Measurements from ENCODE around the gene SOX15.

SOX15 gene

DNA sequence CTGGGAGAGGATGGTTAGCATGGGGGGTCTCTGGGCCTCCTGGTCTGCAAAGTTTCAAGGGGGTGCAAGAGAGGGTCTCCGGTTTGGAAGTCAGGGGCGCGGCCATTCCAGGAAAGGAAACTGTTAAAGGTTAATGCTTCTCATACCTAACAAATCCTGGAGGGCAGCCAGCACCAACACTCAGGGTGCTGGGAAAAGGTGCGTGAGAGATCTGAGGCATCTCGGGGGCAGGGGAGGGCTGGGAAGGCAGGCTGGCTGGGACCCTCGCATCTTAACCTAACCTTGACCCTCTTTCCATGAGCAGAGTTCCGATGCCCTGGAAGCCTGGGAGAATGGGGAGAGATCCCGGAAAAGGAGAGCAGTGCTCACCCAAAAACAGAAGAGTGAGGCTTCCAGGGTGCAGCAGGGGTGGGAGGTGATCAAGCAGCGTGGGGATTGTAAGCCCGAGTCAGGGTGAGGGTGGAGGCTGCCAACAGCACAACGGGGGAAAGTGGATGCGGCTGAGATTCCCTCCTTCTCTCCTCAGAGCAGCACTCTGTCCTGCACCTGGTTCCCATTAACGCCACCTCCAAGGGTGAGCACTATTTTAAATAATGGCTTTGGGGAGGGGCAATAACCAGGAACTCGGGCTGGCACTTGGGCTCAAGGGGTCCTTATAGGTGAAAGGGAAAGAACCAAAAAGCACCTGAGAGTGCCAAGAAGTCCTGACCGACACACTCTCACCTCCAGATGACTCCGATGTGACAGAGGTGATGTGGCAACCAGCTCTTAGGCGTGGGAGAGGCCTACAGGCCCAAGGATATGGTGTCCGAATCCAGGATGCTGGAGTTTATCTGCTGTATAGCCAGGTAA, 30.3 kb downstream of the SOX15 start:
- H3K4ac ChIP-seq (ENCODE audit: low read depth, low read length), result no peak overlapping the region
- no peaks in the 10 kb centered on the region for H3K27me3 ChIP-seq (ENCODE audit: insufficient read depth, low read length)
- H3K23ac ChIP-seq (ENCODE audit: low read length), result no peak overlapping the region
- H3K27ac ChIP-seq (ENCODE audit: low read depth, low read length), result no peak overlapping the region
- no peak overlapping the region for H4K12ac ChIP-seq (ENCODE audit: low read depth, low read length)
- peaks cover 11% of the 10 kb centered on the region for H3K79me2 ChIP-seq (ENCODE audit: control insufficient read depth, insufficient read depth, low read length, poor library complexity)
- peaks cover 10 to 12% of the 10 kb centered on the region in 2 experiments for H3K36me3 ChIP-seq (ENCODE audit: control insufficient read depth in 1 of 2, insufficient read depth in 2 of 2, low read length in 2 of 2)
- no peak overlapping the region for H2BK12ac ChIP-seq (ENCODE audit: low read length)
- H3K18ac ChIP-seq (ENCODE audit: low read length), result no peak overlapping the region
- H3K9me3 ChIP-seq (ENCODE audit: insufficient read depth, low read depth, low read length), result no peaks in the 10 kb centered on the region
- DNase-seq, result no peak
- H2BK5ac ChIP-seq (ENCODE audit: low read depth, low read length, poor library complexity), result no peak overlapping the region
- H4K8ac ChIP-seq (ENCODE audit: low read depth, low read length), result no peak overlapping the region
- no peak overlapping the region for H3K4me3 ChIP-seq (ENCODE audit: low read depth, low read length)
- no peak overlapping the region for H2AK5ac ChIP-seq (ENCODE audit: low read length)
- no peak overlapping the region for H3K9ac ChIP-seq (ENCODE audit: low read length)
- peaks cover 4 to 12% of the 10 kb centered on the region in 2 experiments for H3K4me1 ChIP-seq (ENCODE audit: control insufficient read depth in 1 of 2, insufficient read depth in 2 of 2, low read length in 2 of 2)
- no peak overlapping the region for H2BK120ac ChIP-seq (ENCODE audit: insufficient read depth, low read length, poor library complexity)
- H2AFZ ChIP-seq (ENCODE audit: insufficient read depth, low read length, poor library complexity), result no peak overlapping the region
- H3K79me1 ChIP-seq (ENCODE audit: low read length), result peaks cover 11% of the 10 kb centered on the region
- no CpG with 5 or more reads among the region's 18 CpGs for WGBS (ENCODE audit: extremely low coverage, insufficient coverage, insufficient read length)
- H3K4me2 ChIP-seq (ENCODE audit: low read length), result no peak overlapping the region
- H3K14ac ChIP-seq (ENCODE audit: low read length), result no peak overlapping the region
- no peak overlapping the region for H4K91ac ChIP-seq (ENCODE audit: low read depth, low read length)

DNA sequence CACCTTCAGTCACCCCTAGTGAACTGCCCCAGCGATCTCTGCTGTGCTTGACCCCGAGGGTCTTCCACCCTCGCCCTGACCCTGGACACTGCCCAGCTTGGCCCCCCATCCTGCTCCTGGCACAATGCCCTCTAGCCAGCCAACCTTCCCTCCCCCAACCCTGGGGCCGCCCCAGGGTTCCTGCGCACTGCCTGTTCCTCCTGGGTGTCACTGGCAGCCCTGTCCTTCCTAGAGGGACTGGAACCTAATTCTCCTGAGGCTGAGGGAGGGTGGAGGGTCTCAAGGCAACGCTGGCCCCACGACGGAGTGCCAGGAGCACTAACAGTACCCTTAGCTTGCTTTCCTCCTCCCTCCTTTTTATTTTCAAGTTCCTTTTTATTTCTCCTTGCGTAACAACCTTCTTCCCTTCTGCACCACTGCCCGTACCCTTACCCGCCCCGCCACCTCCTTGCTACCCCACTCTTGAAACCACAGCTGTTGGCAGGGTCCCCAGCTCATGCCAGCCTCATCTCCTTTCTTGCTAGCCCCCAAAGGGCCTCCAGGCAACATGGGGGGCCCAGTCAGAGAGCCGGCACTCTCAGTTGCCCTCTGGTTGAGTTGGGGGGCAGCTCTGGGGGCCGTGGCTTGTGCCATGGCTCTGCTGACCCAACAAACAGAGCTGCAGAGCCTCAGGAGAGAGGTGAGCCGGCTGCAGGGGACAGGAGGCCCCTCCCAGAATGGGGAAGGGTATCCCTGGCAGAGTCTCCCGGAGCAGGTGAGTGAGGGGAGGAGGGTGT, 31.2 kb downstream of the SOX15 start, which contains the start of gene TNFSF13:
Gene TNFSF13, plus strand, starts transcription at position 207 of the 776 bp plus-strand sequence. Its CDS starts 290 bp downstream, at position 497.
- Histone ChIP-seq H2BK12ac (ENCODE audit: low read length) (no peak within 1 kb of the TSS), H3K14ac (ENCODE audit: low read length) (peak within 1 kb of the TSS; percentile 20), H3K79me2 (ENCODE audit: control insufficient read depth, insufficient read depth, low read length, poor library complexity) (peaks cover 11% of the 10 kb centered on the region), H2AK5ac (ENCODE audit: low read length) (peak within 1 kb of the TSS; percentile 48), H3K4ac (ENCODE audit: low read depth, low read length) (peak within 1 kb of the TSS; percentile 12), H3K18ac (ENCODE audit: low read length) (no peak within 1 kb of the TSS), H2AFZ (ENCODE audit: insufficient read depth, low read length, poor library complexity) (peak within 1 kb of the TSS; percentile 57), H3K4me2 (ENCODE audit: low read length) (peak within 1 kb of the TSS; percentile 41), H2BK120ac (ENCODE audit: insufficient read depth, low read length, poor library complexity) (no peak within 1 kb of the TSS), H4K8ac (ENCODE audit: low read depth, low read length) (peak within 1 kb of the TSS; percentile 70), H3K4me1 (ENCODE audit: control insufficient read depth in 1 of 2, insufficient read depth in 2 of 2, low read length in 2 of 2) (peaks cover 4 to 12% of the 10 kb centered on the region in 2 experiments), H3K9ac (ENCODE audit: low read length) (peak within 1 kb of the TSS; percentile 8), H3K79me1 (ENCODE audit: low read length) (peaks cover 11% of the 10 kb centered on the region), H3K23ac (ENCODE audit: low read length) (no peak within 1 kb of the TSS), H3K27ac (ENCODE audit: low read depth, low read length) (no peak within 1 kb of the TSS), H3K27me3 (ENCODE audit: insufficient read depth, low read length) (no peaks in the 10 kb centered on the region), H2BK5ac (ENCODE audit: low read depth, low read length, poor library complexity) (no peak within 1 kb of the TSS), H3K36me3 (ENCODE audit: control insufficient read depth in 1 of 2, insufficient read depth in 2 of 2, low read length in 2 of 2) (peaks cover 4 to 8% of the 10 kb centered on the region in 2 experiments), H4K91ac (ENCODE audit: low read depth, low read length) (peak within 1 kb of the TSS; percentile 65), H3K9me3 (ENCODE audit: insufficient read depth, low read depth, low read length) (no peaks in the 10 kb centered on the region), H3K4me3 (ENCODE audit: low read depth, low read length) (no peak within 1 kb of the TSS), H4K12ac (ENCODE audit: low read depth, low read length) (peak within 1 kb of the TSS; percentile 22)
- DNase-seq, result no peak
- no CpG with 5 or more reads among the region's 16 CpGs for WGBS (ENCODE audit: extremely low coverage, insufficient coverage, insufficient read length)

DNA sequence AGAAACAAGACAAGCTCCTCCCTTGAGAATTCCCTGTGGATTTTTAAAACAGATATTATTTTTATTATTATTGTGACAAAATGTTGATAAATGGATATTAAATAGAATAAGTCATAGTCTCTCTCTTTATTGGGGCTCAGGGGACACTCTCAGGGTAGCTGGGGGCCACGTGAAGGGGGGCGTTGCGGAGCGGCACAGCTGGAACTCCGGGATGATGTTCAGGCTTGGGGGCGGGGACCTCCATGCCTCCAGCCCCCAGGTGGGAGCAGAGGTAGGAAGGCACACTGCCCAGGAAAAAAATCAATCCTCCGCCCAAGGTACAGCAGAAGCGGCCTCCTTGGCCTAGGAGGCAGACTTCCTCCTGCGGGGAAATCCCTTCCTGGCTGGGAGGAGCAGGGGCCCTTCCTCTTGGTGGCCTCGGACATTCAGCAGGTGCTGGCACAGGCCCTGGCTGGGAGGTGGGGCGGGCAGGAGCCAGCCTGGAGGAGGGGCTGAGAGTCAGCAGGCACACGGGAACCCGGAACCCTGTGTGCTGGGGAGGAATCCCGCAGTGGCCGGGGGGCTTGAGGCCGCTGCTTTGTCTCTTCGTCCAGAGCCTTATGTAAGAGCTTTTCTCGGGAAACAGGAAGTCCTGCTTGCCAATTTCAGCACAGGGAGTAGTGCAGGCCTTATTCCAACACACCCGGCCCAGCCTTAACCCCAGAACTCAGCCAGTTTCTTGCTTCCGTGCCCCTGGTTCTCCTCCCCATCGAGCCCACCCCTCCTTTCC, 31.9 kb downstream of the SOX15 start:
- Histone ChIP-seq H3K18ac (ENCODE audit: low read length) (no peak overlapping the region), H3K4me3 (ENCODE audit: low read depth, low read length) (no peak overlapping the region), H2BK12ac (ENCODE audit: low read length) (no peak overlapping the region), H3K27ac (ENCODE audit: low read depth, low read length) (no peak overlapping the region), H2BK120ac (ENCODE audit: insufficient read depth, low read length, poor library complexity) (no peak overlapping the region), H3K4me2 (ENCODE audit: low read length) (peak overlapping the region; percentile 41), H2AK5ac (ENCODE audit: low read length) (no peak overlapping the region), H3K23ac (ENCODE audit: low read length) (no peak overlapping the region), H2AFZ (ENCODE audit: insufficient read depth, low read length, poor library complexity) (peak overlapping the region; percentile 57), H3K36me3 (ENCODE audit: control insufficient read depth in 1 of 2, insufficient read depth in 2 of 2, low read length in 2 of 2) (peaks cover 0 to under 1% of the 10 kb centered on the region in 2 experiments), H3K4ac (ENCODE audit: low read depth, low read length) (no peak overlapping the region), H3K9me3 (ENCODE audit: insufficient read depth, low read depth, low read length) (no peaks in the 10 kb centered on the region), H3K79me2 (ENCODE audit: control insufficient read depth, insufficient read depth, low read length, poor library complexity) (peaks cover 11% of the 10 kb centered on the region), H4K91ac (ENCODE audit: low read depth, low read length) (peak overlapping the region; percentile 65), H2BK5ac (ENCODE audit: low read depth, low read length, poor library complexity) (no peak overlapping the region), H3K4me1 (ENCODE audit: control insufficient read depth in 1 of 2, insufficient read depth in 2 of 2, low read length in 2 of 2) (peaks cover 4 to 12% of the 10 kb centered on the region in 2 experiments), H3K14ac (ENCODE audit: low read length) (peak overlapping the region; percentile 20), H3K27me3 (ENCODE audit: insufficient read depth, low read length) (no peaks in the 10 kb centered on the region), H4K8ac (ENCODE audit: low read depth, low read length) (peak overlapping the region; percentile 70), H3K79me1 (ENCODE audit: low read length) (peaks cover 11% of the 10 kb centered on the region), H4K12ac (ENCODE audit: low read depth, low read length) (peak overlapping the region; percentile 22), H3K9ac (ENCODE audit: low read length) (peak overlapping the region; percentile 8)
- DNase-seq, result no peak
- no CpG with 5 or more reads among the region's 21 CpGs for WGBS (ENCODE audit: extremely low coverage, insufficient coverage, insufficient read length)

DNA sequence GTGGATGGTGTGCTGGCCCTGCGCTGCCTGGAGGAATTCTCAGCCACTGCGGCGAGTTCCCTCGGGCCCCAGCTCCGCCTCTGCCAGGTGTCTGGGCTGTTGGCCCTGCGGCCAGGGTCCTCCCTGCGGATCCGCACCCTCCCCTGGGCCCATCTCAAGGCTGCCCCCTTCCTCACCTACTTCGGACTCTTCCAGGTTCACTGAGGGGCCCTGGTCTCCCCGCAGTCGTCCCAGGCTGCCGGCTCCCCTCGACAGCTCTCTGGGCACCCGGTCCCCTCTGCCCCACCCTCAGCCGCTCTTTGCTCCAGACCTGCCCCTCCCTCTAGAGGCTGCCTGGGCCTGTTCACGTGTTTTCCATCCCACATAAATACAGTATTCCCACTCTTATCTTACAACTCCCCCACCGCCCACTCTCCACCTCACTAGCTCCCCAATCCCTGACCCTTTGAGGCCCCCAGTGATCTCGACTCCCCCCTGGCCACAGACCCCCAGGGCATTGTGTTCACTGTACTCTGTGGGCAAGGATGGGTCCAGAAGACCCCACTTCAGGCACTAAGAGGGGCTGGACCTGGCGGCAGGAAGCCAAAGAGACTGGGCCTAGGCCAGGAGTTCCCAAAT, 32.6 kb downstream of the SOX15 start:
- 100% methylated on average over 1 of the region's 19 CpGs for WGBS (ENCODE audit: extremely low coverage, insufficient coverage, insufficient read length)

More for the DNA sequence above, 32.6 kb downstream of the SOX15 start:
- Histone ChIP-seq H3K9ac (ENCODE audit: low read length) (no peak overlapping the region), H2BK12ac (ENCODE audit: low read length) (no peak overlapping the region), H4K91ac (ENCODE audit: low read depth, low read length) (no peak overlapping the region), H3K4me2 (ENCODE audit: low read length) (no peak overlapping the region), H3K4ac (ENCODE audit: low read depth, low read length) (no peak overlapping the region), H3K36me3 (ENCODE audit: control insufficient read depth in 1 of 2, insufficient read depth in 2 of 2, low read length in 2 of 2) (no peaks in the 10 kb centered on the region), H3K79me1 (ENCODE audit: low read length) (peaks cover 11% of the 10 kb centered on the region), H3K9me3 (ENCODE audit: insufficient read depth, low read depth, low read length) (no peaks in the 10 kb centered on the region), H3K27me3 (ENCODE audit: insufficient read depth, low read length) (no peaks in the 10 kb centered on the region), H2AFZ (ENCODE audit: insufficient read depth, low read length, poor library complexity) (no peak overlapping the region), H3K79me2 (ENCODE audit: control insufficient read depth, insufficient read depth, low read length, poor library complexity) (peaks cover 8% of the 10 kb centered on the region), H4K8ac (ENCODE audit: low read depth, low read length) (no peak overlapping the region), H3K27ac (ENCODE audit: low read depth, low read length) (no peak overlapping the region), H3K4me1 (ENCODE audit: control insufficient read depth in 1 of 2, insufficient read depth in 2 of 2, low read length in 2 of 2) (peaks cover 4 to 7% of the 10 kb centered on the region in 2 experiments), H2BK5ac (ENCODE audit: low read depth, low read length, poor library complexity) (no peak overlapping the region), H4K12ac (ENCODE audit: low read depth, low read length) (no peak overlapping the region), H2BK120ac (ENCODE audit: insufficient read depth, low read length, poor library complexity) (no peak overlapping the region), H3K23ac (ENCODE audit: low read length) (no peak overlapping the region), H2AK5ac (ENCODE audit: low read length) (no peak overlapping the region), H3K18ac (ENCODE audit: low read length) (no peak overlapping the region), H3K14ac (ENCODE audit: low read length) (no peak overlapping the region), H3K4me3 (ENCODE audit: low read depth, low read length) (no peak overlapping the region)
- DNase-seq, result no peak
